ENCODE results near the gene MCM9.

Gene MCM9

DNA sequence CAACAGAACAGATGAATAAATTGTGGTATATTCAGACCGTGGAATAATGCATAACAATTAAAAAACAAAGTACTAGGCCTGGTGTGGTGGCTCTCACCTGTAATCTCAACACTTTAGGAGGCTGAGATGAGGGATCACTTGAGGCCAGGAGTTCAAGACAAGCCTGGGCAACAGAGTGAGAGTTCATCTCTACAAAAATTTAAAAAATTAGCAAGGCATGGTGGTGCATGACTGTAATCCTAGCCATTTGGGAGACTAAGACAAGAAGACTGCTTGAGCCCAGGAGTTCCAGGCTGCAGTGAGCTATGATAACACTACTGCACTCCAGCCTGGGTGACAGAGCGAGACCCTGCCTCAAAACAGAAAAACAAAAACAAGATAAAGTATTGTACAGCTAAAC is 57.2 kb downstream of the MCM9 start:
- no peak for DNase-seq (ENCODE audit: low read depth)
- TF ChIP-seq MYC (IDR thresholded peaks at IDR 0.05; ENCODE audit: low read depth, low read length) = no peak
- TF ChIP-seq, protein P1, sequence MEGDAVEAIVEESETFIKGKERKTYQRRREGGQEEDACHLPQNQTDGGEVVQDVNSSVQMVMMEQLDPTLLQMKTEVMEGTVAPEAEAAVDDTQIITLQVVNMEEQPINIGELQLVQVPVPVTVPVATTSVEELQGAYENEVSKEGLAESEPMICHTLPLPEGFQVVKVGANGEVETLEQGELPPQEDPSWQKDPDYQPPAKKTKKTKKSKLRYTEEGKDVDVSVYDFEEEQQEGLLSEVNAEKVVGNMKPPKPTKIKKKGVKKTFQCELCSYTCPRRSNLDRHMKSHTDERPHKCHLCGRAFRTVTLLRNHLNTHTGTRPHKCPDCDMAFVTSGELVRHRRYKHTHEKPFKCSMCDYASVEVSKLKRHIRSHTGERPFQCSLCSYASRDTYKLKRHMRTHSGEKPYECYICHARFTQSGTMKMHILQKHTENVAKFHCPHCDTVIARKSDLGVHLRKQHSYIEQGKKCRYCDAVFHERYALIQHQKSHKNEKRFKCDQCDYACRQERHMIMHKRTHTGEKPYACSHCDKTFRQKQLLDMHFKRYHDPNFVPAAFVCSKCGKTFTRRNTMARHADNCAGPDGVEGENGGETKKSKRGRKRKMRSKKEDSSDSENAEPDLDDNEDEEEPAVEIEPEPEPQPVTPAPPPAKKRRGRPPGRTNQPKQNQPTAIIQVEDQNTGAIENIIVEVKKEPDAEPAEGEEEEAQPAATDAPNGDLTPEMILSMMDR (IDR thresholded peaks at IDR 0.05; ENCODE audit: low read depth, low read length) = no peak
- TF ChIP-seq, protein P2, sequence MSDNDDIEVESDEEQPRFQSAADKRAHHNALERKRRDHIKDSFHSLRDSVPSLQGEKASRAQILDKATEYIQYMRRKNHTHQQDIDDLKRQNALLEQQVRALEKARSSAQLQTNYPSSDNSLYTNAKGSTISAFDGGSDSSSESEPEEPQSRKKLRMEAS (IDR thresholded peaks at IDR 0.05; ENCODE audit: low read depth, low read length) = no peak
- no peak for TF ChIP-seq POLR2A (IDR thresholded peaks at IDR 0.05; ENCODE audit: extremely low read depth, insufficient read length)

DNA sequence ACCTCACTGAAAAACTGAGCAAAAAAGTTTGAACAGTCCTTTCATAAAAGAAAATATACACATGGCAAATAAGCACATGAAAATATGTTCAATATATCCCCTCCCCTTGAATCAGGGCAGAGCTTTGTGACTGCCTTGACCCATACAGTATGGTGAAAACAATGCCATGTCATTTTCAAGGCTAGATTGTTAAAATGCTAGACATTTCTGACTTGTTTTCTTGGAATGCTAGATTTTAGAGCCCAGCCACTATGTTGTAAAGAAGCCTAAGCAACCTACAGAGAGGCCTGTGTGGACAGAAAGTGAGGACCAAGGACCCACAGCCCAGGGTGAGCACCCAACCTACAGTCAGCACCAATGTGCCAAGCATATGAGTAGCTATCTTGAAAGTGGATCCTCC is 58.1 kb downstream of the MCM9 start:
- H3K4me3 ChIP-seq (ENCODE audit: low read depth, low read length) = no peak overlapping the region

More for the DNA sequence above, 57.2 kb downstream of the MCM9 start:
- no peak overlapping the region for H3K4me3 ChIP-seq (ENCODE audit: low read depth, low read length)

DNA sequence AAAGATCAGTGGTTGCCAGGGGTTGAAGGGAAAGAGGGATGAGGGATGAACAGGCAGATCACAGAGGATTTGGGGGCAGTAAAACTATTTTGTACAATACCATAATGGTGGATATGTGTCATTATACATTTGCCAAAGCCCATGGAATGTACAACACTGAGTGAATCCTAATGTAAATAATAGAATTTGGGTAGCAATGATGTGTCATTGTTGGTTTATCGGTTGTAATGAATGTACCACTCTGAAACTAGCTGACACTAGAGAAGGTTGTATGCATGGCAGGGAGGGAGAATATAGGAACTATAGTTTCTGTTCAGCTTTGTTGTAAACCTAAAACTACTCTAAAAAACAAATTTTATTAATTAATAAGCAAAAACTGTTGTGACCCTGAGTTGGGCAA is 58.8 kb downstream of the MCM9 start:
- TF ChIP-seq, protein P1 (IDR thresholded peaks at IDR 0.05; ENCODE audit: low read depth, low read length) = no peak
- no peak for TF ChIP-seq POLR2A (IDR thresholded peaks at IDR 0.05; ENCODE audit: extremely low read depth, insufficient read length)
- TF ChIP-seq MYC (IDR thresholded peaks at IDR 0.05; ENCODE audit: low read depth, low read length) = no peak
- TF ChIP-seq, protein P2 (IDR thresholded peaks at IDR 0.05; ENCODE audit: low read depth, low read length) = no peak
- no peak for DNase-seq (ENCODE audit: low read depth)
- H3K4me3 ChIP-seq (ENCODE audit: low read depth, low read length) = no peak overlapping the region

More for the DNA sequence above, 58.1 kb downstream of the MCM9 start:
- TF ChIP-seq, protein P1 (IDR thresholded peaks at IDR 0.05; ENCODE audit: low read depth, low read length) = no peak
- TF ChIP-seq, protein P2 (IDR thresholded peaks at IDR 0.05; ENCODE audit: low read depth, low read length) = no peak
- no peak for TF ChIP-seq MYC (IDR thresholded peaks at IDR 0.05; ENCODE audit: low read depth, low read length)
- TF ChIP-seq POLR2A (IDR thresholded peaks at IDR 0.05; ENCODE audit: extremely low read depth, insufficient read length) = no peak
- DNase-seq (ENCODE audit: low read depth) = no peak

DNA sequence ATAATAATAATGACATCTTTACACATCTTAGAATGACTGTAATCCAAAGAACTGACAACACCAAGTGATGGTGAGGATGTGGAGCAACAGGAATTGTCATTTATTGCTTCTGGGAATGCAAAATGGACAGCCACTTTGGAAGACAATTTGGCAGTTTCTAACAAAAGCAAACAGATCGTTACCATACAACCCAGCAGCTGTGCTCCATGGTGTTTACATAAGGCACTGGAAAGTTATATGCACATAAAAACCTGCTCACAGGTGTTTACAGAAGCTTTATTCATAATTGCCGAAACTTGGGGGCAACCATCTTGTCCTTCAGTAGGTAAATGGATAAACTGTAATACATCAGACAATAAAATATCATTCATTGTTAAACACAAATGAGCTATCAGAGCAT is 59.3 kb downstream of the MCM9 start:
- TF ChIP-seq POLR2A (IDR thresholded peaks at IDR 0.05; ENCODE audit: extremely low read depth, insufficient read length) (no peak), MYC (IDR thresholded peaks at IDR 0.05; ENCODE audit: low read depth, low read length) (no peak)
- TF ChIP-seq, protein P1 (IDR thresholded peaks at IDR 0.05; ENCODE audit: low read depth, low read length) = no peak
- TF ChIP-seq, protein P2 (IDR thresholded peaks at IDR 0.05; ENCODE audit: low read depth, low read length) = no peak
- H3K4me3 ChIP-seq (ENCODE audit: low read depth, low read length) = no peak overlapping the region
- DNase-seq (ENCODE audit: low read depth) = no peak

DNA sequence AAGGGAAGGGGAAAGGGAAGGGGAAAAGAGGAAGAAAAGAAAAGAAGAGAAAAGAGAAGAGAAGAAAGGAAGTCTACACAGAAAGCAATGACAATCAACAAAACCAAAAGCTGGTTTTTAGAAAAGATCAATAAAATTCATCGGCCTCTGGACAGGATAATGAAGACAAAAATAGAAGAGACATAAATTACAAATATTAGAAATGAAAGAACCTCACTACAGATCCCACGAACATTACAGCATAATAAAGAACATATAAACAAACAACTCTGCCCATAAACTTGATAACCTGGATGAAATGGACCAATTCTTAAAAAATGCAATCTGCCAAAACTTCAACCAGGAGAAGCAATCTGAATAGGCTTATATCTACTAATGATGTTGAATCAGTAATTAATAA is 61.7 kb downstream of the MCM9 start:
- no peak for TF ChIP-seq MYC (IDR thresholded peaks at IDR 0.05; ENCODE audit: low read depth, low read length)
- TF ChIP-seq, protein P2 (IDR thresholded peaks at IDR 0.05; ENCODE audit: low read depth, low read length) = no peak
- no peak for TF ChIP-seq POLR2A (IDR thresholded peaks at IDR 0.05; ENCODE audit: extremely low read depth, insufficient read length)
- TF ChIP-seq, protein P1 (IDR thresholded peaks at IDR 0.05; ENCODE audit: low read depth, low read length) = no peak
- DNase-seq (ENCODE audit: low read depth) = no peak
- no peak overlapping the region for H3K4me3 ChIP-seq (ENCODE audit: low read depth, low read length)

Measured in NB4 (cell line).